Measurements from ENCODE around the gene MT3. TPM values are rescaled to one million over a fixed set of nuclear protein-coding genes. Genes with fewer than 3 reads are reported as not detected.

MT3 gene
- total RNA-seq, 1 experiment from 2014 or later, result not detected

DNA sequence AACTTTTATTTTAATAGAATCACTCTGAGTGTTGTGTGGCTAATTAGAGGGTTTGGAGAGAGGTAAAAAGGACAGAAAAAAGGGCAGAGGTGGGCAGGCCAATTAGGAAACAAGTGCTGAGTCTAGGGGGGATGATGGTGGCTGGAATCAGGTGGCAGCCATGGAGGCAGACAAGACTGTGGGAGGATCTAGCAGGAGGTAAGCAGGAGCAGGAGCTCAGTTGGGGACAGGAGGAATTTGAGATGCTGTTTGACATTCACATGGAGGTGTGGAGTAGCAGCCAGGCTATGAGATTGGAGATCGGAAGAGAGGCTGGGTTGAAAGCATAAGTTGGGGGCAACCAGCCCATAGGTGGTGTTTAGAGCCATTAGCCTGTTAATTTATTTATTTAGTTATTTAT is 28.2 kb upstream of the MT3 start:
- CTCF ChIA-PET, result no interaction called here
- H3K36me3 Mint-ChIP-seq (ENCODE audit: insufficient read depth, unreplicated experiment), result no peaks in the 10 kb centered on the region
- no peaks in the 10 kb centered on the region for H3K4me1 Mint-ChIP-seq (ENCODE audit: low read depth, unreplicated experiment)
- TF ChIP-seq, protein P1, sequence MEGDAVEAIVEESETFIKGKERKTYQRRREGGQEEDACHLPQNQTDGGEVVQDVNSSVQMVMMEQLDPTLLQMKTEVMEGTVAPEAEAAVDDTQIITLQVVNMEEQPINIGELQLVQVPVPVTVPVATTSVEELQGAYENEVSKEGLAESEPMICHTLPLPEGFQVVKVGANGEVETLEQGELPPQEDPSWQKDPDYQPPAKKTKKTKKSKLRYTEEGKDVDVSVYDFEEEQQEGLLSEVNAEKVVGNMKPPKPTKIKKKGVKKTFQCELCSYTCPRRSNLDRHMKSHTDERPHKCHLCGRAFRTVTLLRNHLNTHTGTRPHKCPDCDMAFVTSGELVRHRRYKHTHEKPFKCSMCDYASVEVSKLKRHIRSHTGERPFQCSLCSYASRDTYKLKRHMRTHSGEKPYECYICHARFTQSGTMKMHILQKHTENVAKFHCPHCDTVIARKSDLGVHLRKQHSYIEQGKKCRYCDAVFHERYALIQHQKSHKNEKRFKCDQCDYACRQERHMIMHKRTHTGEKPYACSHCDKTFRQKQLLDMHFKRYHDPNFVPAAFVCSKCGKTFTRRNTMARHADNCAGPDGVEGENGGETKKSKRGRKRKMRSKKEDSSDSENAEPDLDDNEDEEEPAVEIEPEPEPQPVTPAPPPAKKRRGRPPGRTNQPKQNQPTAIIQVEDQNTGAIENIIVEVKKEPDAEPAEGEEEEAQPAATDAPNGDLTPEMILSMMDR (IDR thresholded peaks at IDR 0.05; ENCODE audit: unreplicated experiment), result no peak
- no peak overlapping the region for H3K27ac Mint-ChIP-seq (ENCODE audit: unreplicated experiment)
- H3K27me3 Mint-ChIP-seq (ENCODE audit: unreplicated experiment), result peaks cover 76% of the 10 kb centered on the region
- intact Hi-C loops (cut with micrococcal nuclease; ENCODE audit: unreplicated experiment), result no loop called here
- no peak for DNase-seq
- H3K4me3 Mint-ChIP-seq (ENCODE audit: low read depth, unreplicated experiment), result no peak overlapping the region
- no TSS peak for BruUV-seq (replicated peaks)
- no peaks in the 10 kb centered on the region for H3K9me3 Mint-ChIP-seq (ENCODE audit: low read depth, unreplicated experiment)

DNA sequence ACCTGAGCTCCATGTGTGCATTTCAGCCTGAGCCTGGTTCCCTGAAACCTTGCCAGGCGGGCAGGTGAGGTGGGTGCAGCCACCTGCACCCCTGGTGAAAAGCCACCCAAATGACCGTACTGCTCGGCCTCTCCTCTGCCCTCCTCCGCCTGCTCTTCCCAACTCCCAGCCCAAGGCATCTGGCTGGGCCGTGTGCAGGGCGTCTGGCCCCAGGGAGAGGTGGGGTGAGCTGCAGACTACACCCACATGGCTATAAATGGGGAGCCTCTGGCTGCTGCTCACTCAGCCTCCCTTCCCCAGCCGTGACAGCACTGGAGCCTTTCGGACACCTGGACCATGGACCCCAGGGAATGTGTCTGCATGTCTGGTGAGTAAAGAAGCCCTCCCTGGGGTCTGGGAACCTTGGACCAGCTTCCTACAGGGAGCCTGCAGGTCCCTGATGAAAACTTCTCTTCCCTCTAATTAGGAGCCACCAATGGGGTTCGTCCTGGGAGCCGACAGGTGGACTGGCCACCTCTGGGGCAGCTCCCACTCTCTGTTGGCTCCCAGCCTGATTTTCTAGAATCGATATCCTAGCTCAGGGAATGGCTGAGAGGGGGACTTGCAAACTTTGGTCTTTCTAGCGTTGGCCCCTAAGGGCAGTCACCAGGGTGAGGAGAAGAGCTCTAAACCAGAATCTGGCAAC is 24.4 kb upstream of the MT3 start, which contains the start of gene MT4:
TSS of gene MT4 (plus strand) at position 281 of the 685 bp plus-strand sequence. CDS start at position 337, 56 bp downstream.
- intact Hi-C loops (cut with micrococcal nuclease; ENCODE audit: unreplicated experiment), result no loop called here
- Mint-ChIP-seq H3K4me1 (ENCODE audit: low read depth, unreplicated experiment) (no peaks in the 10 kb centered on the region), H3K36me3 (ENCODE audit: insufficient read depth, unreplicated experiment) (no peaks in the 10 kb centered on the region), H3K27ac (ENCODE audit: unreplicated experiment) (no peak within 1 kb of the TSS), H3K9me3 (ENCODE audit: low read depth, unreplicated experiment) (no peaks in the 10 kb centered on the region), H3K4me3 (ENCODE audit: low read depth, unreplicated experiment) (no peak within 1 kb of the TSS), H3K27me3 (ENCODE audit: unreplicated experiment) (peaks cover 86% of the 10 kb centered on the region)
- TF ChIP-seq, protein P1 (IDR thresholded peaks at IDR 0.05; ENCODE audit: unreplicated experiment), result no peak
- no peak for DNase-seq
- BruUV-seq (replicated peaks), result no TSS peak
- CTCF ChIA-PET, result interaction anchor here (1.1 kb wide), 1 partner anchor 12 kb away, joined by 3 read pairs; no protein-coding TSS in a partner anchor

DNA sequence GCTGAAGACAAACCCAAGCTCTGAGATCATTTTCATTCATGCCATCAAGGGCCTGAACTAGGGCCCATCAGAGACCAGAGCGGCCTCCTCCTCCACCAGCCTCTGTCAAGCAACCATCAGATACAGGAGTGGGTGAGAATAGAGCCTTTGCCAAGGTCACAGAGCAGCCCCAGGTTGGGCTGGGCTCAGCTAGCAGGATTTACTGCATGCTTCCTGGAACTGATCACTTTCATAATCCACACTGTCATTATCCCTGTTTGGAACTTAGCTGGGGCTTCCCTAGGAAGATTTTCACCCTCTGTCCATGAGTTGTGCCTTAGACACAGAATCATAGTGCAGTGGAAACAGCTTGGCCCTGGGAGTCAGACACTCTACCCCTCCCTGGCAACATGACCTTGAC is 19.4 kb upstream of the MT3 start:
- intact Hi-C loops (cut with micrococcal nuclease; ENCODE audit: unreplicated experiment), result no loop called here
- Mint-ChIP-seq H3K27ac (ENCODE audit: unreplicated experiment) (no peak overlapping the region), H3K36me3 (ENCODE audit: insufficient read depth, unreplicated experiment) (no peaks in the 10 kb centered on the region), H3K4me3 (ENCODE audit: low read depth, unreplicated experiment) (no peak overlapping the region), H3K9me3 (ENCODE audit: low read depth, unreplicated experiment) (no peaks in the 10 kb centered on the region), H3K27me3 (ENCODE audit: unreplicated experiment) (peaks cover 75% of the 10 kb centered on the region), H3K4me1 (ENCODE audit: low read depth, unreplicated experiment) (no peaks in the 10 kb centered on the region)
- no TSS peak for BruUV-seq (replicated peaks)
- CTCF ChIA-PET, result interaction anchor here (0.8 kb wide), 1 partner anchor 31 kb away, joined by 3 read pairs; no protein-coding TSS in a partner anchor
- TF ChIP-seq, protein P1 (IDR thresholded peaks at IDR 0.05; ENCODE audit: unreplicated experiment), result no peak
- no peak for DNase-seq

DNA sequence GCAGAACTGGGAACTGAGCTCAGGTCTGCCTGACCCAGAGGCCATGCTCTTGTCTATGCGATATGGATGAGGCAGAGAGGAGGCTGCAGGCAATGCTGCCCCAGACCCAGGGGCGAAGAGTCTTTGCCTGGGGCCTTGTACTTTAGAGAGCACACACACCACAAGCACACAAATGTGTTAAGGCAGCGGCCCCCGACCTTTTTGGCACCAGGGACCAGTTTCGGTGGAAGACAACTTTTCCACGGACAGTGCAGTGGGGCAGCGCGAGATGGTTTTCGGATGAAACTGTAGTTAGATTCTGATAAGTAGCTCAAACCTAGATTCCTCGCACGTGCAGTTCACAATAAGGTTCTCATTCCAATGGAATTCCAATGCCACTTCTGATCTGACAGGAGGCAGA is 17.8 kb upstream of the MT3 start:
- DNase-seq, result no peak
- H3K27ac Mint-ChIP-seq (ENCODE audit: unreplicated experiment), result no peak overlapping the region
- intact Hi-C loops (cut with micrococcal nuclease; ENCODE audit: unreplicated experiment), result no loop called here
- H3K27me3 Mint-ChIP-seq (ENCODE audit: unreplicated experiment), result peaks cover 61% of the 10 kb centered on the region
- no TSS peak for BruUV-seq (replicated peaks)
- TF ChIP-seq, protein P1 (IDR thresholded peaks at IDR 0.05; ENCODE audit: unreplicated experiment), result no peak
- CTCF ChIA-PET, result interaction anchor here (0.5 kb wide), 1 partner anchor 20 kb away, joined by 4 read pairs; no protein-coding TSS in a partner anchor
- no peaks in the 10 kb centered on the region for H3K9me3 Mint-ChIP-seq (ENCODE audit: low read depth, unreplicated experiment)
- H3K4me3 Mint-ChIP-seq (ENCODE audit: low read depth, unreplicated experiment), result no peak overlapping the region
- H3K4me1 Mint-ChIP-seq (ENCODE audit: low read depth, unreplicated experiment), result peaks cover 3% of the 10 kb centered on the region
- no peaks in the 10 kb centered on the region for H3K36me3 Mint-ChIP-seq (ENCODE audit: insufficient read depth, unreplicated experiment)
